HPDE6-E6E7 (cell line): Measurements from ENCODE around the gene KANK2.
A peak's percentile ranks its signal among the peaks of the same experiment; 100 is the strongest.

Experiments used
- DNase-seq: peaks from one replicate; pipeline ENCODE4 v3.0.0; 2011; ENCODE audit warnings: missing footprints; ENCODE audit errors: extremely low spot score

Gene KANK2

DNA sequence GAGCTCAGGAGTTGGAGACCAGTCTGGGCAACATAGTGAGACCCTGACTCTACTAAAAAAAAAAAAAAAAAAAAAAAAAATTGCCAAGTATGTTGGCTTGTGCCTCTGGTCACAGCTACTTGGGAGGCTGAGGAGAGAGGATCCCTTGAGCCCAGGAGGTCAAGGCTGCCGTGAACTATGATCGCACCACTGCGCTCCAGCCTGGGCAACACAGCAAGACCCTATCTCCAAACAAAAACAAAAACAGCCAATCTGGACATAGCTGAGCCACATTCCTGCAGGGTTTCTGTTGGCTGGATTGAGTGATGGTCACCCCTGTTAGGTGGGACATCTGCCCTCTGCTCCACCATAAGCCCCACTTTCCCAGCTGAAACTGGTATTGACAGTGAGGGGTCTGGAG is 28.5 kb upstream of the KANK2 start:
- no peak for DNase-seq

DNA sequence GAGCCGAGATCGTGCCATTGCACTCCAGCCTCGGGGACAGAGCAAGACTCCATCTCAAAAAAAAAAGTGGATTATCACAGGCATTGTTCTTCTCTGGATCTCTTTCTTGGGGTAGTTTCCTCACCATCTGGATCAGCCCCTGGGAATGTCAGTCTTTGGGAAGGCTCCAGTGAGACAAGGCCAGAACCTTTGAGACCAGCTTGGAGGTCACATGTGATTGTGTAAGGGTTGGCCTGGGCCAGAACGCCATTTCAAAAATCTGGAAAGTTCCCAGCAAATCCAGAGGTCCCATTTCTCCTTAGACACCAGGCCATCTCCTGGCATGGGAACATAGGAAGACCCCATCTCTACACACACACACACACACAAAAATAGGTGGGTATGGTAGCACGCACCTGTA is 27.8 kb upstream of the KANK2 start:
- no peak for DNase-seq

- no peak for DNase-seq
These were observed 27.1 kb upstream of the KANK2 start for GRCh38 chr19:11224429-11224828.

DNA sequence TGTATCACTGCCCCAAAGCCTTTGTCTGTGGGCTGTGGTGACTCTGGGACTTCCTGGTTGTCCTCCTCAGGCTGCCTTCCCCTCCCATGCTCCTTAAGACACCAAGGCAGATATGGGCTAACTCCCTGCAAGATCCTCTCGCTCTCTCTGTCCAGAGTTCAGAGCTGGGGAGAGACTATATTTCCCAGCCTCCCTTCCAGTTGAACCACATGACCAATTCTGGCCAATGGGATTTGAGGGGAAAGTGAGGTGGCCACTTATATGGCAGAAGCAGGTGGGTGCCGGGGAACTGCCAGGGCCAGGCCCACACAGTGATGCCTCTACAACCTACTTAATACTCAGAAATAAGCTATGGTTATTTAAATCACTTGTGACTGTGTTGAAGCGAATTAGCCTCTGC is 25.9 kb upstream of the KANK2 start:
- no peak for DNase-seq

- DNase-seq: no peak
These were observed 23.8 kb upstream of the KANK2 start for GRCh38 chr19:11221082-11221598.

DNA sequence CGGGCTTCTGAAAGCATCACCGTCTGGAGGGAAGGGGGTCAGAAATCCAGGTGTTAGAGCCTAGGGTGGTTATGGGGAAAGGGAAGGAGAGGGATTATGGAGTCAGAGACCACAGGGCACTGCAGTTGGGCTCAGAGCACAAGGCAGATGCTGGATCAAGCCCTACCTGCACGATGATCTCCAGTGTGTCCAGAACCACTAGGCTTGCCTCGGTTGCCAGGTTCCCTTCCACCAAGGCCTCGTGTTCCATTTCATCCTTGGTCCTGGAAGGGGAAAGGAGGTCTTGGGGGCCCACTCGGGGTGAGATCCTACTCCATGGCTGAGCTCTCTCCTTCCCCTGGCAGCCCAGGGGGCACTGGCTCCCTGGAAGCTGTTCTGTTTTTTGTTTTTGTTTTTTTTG is 17.0 kb upstream of the KANK2 start:
- DNase-seq: no peak

- DNase-seq: no peak
These were observed 13.2 kb upstream of the KANK2 start for GRCh38 chr19:11210656-11210928.

DNA sequence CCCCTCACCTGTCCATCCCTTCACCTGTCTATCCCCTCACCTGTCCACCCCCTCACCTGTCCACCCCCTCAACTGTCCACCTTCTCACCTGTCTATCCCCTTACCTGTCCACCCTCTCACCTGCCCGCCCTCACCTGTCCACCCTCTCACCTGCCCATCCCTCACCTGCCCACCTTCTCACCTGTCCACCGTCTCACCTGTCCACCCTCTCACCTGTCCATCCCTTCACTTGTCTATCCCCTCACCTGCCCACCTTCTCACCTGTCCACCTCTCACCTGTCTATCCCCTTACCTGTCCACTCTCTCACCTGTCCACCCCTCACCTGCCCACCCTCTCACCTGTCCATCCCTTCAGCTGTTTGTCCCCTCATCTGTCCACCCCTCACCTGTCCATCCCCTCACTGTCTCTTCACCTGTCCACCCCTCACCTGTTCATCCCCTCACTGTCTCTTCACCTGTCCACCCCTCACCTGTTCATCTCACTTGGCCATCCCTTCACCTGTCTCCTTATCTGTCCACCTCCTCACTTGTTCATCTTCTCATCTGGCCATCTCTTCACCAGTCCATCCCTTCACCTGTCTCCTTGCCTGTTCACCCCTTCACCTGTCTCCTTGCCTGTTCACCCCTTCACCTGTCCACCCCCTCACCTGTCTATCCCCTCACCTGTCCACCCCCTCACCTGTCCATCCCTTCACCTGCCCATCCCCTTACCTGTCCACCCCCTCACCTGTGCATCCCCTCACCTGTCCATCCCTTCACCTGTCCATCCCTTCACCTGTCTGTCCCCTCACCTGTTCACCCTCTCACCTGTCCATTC is 12.7 kb upstream of the KANK2 start:
- no peak for DNase-seq

DNA sequence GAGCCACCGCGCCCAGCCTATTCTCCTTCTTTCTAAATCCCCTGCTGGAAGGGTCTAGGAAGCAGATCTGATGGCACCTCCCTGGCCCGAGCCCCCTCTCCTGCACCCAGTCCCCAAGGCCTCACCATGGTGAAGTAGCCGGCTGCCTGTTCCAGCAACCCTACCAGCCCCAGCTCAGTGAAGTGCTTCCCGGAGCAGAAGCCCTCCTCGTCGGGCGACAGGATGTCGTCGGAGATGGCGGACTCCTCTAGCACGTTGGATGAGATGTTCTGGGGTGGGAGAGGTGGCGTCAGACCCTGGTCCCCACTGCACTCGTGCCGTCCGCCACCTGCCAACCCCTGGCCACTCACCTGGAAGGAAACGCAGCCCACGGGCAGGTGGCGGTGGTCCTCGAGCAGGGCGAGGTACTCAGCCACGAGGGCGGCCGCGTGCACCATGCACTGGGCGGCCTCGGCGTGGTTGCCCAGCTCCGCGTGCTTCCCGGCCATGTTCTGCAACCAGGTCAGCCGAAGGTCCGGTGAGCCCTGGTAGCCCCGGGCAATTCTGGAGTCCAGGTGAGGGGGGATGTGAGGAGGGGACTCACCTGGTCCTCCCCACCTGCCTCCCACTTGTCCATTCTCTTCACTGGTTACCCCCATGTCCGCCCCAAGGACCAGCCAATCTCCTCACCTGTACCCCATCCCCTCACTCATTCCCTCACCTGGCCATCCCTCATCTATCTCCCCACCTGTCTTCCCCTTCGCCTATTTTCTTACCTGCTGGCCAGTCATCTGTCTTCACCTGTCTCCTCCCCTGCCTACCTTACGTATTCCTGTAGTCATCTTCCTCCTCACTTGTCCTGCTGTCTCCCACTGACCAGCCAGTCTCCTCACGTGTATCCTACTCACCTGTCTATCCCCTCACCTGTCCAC is 11.5 kb upstream of the KANK2 start:
- no peak for DNase-seq

DNA sequence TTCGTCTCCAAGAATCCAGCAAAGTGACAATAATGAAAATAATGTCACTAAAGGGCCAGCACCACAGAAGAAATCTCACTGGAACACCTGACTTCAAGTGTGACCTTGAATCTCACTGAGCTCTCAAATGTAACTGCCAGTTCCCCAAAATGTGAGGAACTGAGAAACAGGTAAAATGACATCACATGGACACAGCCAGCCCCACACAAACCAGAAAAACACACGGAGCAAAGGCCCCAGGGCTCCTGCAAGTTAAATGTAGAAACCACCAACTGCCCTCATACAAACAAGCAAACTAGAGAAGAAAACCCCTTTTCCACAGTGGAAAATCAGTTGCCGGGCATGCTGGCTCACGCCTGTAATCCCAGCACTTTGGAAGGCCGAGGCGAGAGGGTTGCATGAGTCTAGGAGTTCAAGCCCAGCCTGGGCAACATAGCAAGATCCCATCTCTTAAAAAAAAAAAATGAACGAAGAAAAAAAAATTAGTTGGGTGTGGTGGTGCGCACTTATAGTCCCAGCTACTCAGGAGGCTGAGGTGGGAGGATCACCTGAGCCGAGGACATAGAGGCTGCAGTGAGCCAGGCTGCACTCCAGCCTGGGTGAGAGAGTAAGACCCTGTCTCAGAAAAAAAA is 8.7 kb upstream of the KANK2 start:
- DNase-seq: no peak

DNA sequence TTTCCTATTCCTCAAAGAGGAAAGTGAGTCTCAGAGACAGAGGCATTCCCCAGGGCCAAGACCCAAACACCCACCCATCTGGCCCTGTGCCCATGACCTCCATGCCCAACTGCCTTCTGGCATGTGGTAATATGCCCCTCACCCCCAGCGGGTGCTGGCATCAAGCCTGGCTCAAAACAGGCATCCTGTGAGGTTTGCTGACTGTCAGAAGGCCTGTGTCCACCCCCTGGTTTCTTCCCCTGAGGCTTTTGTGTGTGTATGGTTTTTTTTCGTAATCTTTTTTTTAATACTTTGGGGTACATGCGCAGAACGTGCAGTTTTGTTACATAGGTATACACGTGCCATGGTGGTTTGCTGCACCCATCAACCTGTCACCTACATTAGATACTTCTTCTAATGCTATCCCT is 7.6 kb upstream of the KANK2 start:
- no peak for DNase-seq

GRCh38 chr19:11204076-11204602 is 6.8 kb upstream of the KANK2 start:
- DNase-seq: no peak

- DNase-seq: peak; percentile 42
These were observed 6.1 kb upstream of the KANK2 start for GRCh38 chr19:11203194-11204075.

DNA sequence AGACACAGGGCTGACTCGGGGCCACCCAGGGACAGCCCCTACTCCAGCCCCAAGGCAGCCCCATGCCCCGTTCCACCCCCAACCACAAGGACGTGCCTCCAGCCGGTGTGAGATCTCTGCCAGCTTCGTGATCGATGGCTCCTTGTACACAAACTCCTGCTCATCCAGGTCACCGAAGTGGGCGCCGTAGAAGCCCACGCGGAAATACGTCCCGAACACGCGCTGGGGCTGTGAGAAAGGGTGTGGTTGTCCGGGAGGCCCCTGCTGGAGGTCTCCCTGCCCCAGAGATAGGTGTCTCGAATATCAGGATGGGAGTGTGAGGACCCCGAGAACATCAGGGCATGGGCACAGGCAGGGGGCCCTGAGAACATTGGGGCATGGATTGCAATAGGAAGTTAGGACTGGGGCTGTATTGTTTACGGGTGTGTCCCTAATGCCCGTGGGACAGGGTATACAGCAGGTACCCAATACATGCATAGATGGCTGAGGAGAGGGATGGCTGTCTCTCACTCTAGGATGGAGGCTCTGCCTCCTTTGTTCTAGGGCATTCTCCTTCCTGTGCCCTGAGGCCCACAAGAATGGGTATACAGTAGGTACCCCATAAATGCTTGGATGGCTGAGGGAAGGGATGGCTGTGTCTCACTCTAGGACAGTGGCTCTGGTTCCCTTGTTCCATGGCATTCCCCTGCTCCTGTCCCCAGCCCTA is 5.3 kb upstream of the KANK2 start:
- no peak for DNase-seq

- no peak for DNase-seq
These were observed 4.4 kb upstream of the KANK2 start for GRCh38 chr19:11201791-11202190.

DNA sequence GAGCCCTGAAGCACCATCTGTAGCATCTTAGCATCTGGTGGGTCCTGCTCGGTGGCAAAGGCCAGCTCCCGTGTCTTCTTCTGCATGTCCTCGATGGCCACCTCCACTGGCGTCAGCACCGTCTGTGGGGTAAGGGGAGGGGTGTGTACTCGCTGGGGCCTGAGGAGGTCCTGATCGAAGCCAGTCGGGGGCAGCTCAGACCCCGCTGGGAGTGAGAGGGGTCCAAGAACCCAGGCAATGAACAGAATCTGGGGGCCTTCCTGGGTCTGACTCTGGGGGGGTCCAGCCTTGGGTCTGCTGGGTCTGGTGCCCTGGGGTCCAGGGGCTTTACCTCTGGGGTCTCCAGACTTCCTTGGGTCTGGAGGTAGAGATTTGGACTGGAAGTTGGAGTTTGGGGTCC is 3.6 kb upstream of the KANK2 start:
- DNase-seq: no peak

GRCh38 chr19:11200015-11200574 is 2.8 kb upstream of the KANK2 start:
- DNase-seq: no peak

- no peak for DNase-seq
These were observed 2.2 kb upstream of the KANK2 start for GRCh38 chr19:11199517-11199916.

DNA sequence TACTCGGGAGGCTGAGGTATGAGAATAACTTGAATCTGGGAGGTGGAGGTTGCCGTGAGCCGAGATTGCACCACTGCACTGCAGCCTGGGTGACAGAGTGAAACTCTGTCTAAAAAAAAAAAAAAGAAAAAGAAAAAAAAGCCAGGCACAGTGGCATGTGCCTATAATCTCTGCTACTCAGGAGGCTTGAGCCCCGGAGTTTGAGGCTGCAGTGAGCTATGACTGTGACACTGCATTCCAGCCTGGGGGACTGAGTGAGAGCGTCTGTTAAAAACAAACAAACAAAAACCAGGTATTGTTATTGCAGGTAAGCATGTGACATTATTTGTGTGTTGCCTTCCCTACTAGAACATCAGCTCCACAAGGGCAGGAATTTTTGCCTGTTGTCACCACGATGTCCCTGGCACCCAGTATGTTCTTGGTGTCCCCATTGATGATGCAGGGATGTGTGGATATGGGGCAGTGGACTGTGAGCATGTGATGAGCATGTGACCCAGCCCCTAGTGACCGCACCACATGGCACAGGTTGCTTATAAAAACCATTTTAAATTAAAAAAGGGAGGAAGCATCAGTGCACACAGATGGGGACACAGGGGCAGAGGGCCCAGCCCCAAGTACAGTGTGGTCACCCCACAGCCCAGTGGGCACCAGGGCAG is 1.6 kb upstream of the KANK2 start:
- no peak for DNase-seq

DNA sequence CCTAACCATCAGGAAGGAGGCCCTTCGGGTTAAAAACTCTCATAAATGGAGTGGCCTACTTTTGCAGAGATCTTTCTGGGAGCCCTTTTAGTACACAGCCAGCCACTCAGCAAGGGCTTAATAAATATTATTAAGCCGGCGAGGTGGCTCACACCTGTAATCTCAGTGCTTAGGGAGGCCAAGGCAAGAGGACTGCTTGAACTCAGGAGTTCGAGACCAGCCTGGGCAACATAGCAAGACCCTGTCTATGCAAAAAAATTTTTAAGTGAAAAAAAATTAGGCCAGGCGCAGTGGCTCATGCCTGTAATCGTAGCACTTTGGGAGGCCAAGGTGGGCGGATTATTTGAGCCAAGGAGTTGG is 810 bp upstream of the KANK2 start:
- no peak for DNase-seq
